NCI-H1436 treated with DMSO at 0.1 percent for 48 hours (cell line): ENCODE results near the gene TRPM2.
"Not testable (repeated sequence)": the region's sequence is repeated elsewhere in the genome, so short reads cannot be mapped to it uniquely, and the experiment has no call there.

Experiments used
- DNase-seq: peaks from one replicate; lab custom pipeline; 2025; lab: John Stamatoyannopoulos, UW

Gene TRPM2

DNA sequence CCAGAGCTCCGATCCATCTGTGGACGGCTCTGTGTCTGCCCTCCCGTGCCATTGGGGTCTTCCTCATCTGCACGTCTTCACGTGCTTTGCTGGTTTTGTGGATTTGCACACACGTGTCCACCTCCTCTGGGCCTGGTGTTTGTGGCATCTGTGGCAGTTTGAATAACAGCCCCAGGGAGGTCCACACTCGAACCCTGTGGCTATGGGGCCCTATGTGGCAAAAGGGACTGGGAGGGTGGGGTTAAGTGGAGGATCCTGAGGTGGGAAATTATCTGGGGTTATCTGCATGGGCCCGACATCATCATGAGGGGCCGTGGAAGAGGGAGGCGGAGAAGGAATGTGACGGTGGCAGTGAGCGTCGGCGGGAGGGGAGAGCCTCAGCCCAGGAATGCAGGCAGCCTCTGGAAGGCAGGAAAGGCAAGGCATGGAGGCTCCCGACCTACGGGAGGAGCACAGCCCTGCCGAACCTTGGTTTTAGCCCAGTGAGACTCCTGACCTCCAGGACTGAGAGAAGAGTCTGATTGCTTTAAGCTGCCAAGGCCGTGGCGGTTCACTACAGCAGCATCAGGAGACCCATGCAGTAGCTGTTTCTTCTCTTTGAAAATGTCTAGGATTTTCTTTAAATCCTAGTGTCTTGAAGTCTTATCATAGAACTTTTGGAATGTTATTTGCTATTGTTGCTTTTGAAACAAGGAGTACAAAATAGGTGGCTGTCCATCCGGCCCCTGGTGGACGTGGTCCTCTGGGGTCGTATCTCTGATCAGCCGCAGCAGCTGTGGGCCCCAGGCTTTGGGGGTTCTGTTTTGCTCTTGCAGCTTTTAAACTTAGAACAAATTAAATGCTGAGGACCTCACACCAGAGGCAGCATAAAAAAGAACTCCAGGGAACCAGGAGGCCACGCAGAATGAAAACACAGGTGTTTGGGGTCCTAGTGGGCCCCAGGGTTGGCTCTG is 61.9 kb downstream of the TRPM2 start:
- DNase-seq = no peak

DNA sequence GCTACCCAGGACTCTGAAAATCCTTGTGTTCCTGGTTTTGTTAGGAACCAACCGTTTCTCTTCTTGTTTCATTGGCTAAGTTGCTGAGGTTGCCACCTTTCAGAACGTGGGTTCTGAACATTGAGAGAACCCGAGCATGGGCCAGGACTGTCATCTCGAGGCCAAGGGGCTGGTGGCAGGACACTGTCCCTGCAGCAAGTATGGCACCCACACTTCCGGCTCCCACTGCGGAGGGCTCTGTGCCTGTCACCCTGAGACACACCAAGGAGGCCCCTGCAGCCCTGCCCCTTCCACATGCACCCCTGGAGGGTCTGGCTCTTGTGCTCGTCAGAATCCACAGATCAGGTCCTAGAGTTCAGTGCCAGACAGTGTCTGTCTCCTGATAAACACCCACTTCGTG is 62.8 kb downstream of the TRPM2 start:
- no peak for DNase-seq

GRCh38 chr21:44417621-44418107 is 64.2 kb downstream of the TRPM2 start:
- DNase-seq = not testable (repeated sequence)

DNA sequence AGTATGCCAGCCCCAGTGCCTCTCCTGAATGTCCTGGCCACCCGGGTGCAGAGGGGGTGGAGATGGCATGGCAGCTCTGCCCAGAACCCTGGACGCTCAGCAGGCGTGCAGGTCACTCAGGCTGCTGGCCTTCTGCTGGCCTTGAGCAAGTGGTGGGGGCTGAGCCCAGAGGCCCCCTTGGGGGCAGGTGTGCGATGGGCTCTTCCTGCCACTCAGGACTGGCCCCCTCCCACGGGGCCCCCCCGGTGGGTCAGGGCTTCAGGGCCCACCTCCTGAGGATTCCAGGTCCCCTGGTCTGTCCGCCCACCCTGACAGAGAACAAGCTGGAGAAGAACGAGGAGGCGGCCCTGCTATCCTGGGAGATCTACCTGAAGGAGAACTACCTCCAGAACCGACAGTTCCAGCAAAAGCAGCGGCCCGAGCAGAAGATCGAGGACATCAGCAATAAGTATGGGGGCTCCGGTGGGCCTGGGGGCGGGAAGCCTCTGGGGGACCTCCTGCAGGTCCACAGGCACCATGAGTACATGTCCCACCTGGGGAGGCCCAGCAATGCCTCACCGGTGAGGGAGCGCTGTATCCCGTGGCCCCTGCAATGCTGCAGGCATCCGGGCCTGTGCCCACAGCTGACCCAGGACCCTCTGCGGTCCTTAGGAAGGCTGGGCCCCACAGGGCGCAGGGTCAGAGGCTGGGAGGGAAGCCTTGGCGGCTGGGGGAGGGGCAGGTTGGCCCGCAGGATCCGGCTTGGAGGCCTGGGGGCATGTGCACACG is 64.9 kb downstream of the TRPM2 start:
- no peak for DNase-seq

DNA sequence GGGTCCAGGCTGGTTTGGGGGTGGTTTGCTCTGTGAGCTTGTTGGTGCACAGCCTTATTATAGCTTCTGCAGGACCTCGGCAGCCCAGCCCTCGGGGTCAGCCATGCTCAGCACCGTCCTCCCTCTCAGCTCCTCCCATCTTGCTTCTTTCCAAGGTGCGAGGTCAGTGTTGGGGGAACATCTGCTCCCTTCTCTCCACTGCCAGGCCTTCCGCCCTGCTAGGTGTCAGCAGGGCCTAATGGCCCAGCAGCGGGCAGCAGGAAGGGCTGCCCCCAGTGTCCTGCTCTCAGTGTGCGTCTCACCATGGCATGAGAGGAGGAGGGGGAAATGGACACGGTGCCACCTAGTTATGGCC is 65.4 kb downstream of the TRPM2 start:
- no peak for DNase-seq

GRCh38 chr21:44419679-44420078 is 66.3 kb downstream of the TRPM2 start:
- DNase-seq = no peak

DNA sequence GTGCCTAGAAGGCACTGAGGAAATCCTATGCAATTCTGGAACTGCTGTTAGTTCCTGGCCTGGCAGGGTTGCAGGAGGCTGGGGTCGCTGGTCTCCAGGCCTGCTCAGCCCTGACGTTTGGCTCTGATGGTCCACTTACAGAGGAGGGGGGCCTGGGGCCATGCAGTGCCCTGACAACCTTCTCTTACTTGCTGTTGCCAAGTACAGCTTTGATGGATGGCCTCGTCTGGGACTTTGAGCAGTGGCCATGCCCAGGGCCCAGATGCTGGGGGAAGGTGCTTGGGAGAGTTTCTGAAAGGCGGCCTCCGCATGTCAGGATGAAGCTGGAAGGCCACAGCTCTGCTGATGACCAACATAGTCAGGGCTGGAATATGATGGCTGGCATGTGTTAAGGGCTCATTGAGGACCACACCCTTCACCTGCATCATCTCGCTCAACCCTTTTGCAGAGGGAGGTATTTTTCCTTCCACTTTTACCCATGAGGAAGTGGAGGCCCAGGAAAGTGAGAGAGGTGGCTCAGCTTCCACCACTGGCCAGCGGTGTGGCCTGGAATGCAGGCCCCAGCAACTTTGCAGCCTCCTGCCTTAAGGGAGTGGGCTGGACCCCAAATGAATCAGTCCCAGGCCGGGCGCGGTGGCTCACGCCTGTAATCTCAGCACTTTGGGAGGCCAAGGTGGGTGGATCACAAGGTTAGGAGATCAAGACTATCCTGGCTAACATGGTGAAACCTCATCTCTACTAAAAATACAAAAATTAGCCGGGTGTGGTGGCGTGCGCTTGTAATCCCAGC is 67.2 kb downstream of the TRPM2 start:
- no peak for DNase-seq

GRCh38 chr21:44421901-44422840 is 68.8 kb downstream of the TRPM2 start:
- no peak for DNase-seq

DNA sequence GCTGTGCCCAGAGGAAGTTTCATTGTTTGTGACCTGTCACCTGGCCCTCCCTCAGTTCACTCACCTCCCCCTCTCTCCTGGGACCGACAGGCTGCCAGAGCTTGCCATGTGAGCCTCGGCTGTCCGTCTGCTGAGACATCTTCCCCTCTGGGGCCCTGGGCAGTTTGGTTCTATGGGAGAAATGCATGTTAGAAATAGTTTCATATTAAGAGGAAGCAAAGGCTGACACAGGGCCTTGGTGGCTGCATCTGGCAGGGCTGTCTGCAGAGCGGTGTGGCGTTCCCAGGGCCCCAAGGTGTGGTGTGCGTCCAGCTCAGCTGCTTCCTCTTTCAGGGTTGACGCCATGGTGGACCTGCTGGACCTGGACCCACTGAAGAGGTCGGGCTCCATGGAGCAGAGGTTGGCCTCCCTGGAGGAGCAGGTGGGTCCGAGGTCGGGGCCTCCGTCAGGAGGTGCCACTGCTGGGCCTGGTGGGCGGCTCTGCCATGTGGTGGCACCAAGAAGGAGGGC is 69.9 kb downstream of the TRPM2 start:
- DNase-seq = no peak

GRCh38 chr21:44423941-44424607 is 70.7 kb downstream of the TRPM2 start:
- no peak for DNase-seq

DNA sequence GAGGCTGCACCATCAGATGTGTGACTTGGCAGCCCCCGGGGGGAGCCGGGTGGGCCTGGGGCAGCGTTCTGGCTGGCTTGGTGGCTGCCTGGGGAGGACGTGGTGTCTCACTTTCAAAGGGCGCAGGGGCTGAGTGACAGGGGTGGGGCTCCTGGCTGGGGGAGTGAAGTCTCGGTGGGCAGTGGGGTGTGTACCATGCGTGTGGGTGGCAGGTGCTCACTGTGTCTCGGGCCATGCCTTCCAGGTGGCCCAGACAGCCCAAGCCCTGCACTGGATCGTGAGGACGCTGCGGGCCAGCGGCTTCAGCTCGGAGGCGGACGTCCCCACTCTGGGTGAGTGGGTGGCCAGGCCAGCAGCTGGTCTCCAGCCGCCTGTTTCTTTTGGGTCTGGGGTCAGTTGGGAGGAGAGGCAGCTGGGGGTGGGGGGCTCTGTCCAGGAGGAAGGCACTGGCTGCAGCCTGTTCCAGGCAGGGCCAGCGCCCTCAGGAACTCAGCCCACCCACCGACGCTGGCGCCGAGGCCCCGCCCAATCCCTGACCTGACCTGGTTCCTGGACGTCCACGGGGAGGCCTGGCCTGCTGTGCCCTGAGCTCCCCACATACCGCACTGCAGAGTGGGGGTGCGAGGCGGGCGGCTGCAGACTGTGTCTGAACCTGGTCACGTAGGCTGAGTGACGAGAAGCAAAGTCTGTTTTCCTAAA is 71.3 kb downstream of the TRPM2 start:
- DNase-seq = no peak

DNA sequence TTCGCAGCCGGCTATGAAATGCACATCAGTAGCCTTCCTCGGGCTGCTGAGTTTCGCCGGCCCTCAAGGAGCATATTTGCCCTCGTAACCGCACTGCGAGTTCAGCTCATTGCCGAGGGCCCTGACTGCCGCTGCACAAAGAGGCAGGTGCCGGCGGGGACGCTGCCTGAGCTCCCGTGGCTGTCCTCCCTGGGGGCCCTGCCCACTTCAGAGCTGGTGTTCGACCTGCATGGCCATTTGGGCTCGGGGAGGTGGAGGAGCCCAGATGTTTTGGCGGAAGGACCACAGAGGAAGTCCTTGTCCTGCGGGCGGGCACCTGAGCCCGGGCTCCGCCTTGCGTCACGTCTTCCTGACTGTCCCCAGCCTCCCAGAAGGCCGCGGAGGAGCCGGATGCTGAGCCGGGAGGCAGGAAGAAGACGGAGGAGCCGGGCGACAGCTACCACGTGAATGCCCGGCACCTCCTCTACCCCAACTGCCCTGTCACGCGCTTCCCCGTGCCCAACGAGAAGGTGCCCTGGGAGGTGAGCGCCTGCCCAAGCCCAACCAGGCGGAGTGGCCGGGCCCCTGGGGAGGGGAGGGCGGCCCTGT is 72.0 kb downstream of the TRPM2 start:
- no peak for DNase-seq

- DNase-seq = no peak
Observed at GRCh38 chr21:44425895-44426662, 72.7 kb downstream of the TRPM2 start.

DNA sequence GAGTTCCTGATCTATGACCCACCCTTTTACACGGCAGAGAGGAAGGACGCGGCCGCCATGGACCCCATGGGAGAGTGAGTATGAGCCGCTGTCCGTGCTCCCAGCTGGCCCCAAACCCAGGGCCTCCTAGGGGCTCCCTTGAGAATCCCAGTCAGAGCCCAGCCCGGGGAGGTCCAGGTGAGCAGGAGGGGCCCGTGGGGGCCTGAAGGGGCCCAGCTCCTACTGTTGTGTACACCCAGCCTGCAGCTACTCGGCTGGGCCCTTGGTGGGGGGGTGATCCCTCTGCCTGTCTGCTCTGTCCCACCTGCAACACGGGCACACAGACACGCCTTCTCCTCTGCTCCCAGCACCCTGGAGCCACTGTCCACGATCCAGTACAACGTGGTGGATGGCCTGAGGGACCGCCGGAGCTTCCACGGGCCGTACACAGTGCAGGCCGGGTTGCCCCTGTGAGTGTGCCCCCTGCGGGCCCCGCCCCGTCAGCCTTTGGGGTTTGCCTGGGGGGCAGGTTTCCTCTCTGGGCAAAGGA is 73.3 kb downstream of the TRPM2 start:
- DNase-seq = no peak

GRCh38 chr21:44427241-44428120 is 74.1 kb downstream of the TRPM2 start:
- DNase-seq = no peak

DNA sequence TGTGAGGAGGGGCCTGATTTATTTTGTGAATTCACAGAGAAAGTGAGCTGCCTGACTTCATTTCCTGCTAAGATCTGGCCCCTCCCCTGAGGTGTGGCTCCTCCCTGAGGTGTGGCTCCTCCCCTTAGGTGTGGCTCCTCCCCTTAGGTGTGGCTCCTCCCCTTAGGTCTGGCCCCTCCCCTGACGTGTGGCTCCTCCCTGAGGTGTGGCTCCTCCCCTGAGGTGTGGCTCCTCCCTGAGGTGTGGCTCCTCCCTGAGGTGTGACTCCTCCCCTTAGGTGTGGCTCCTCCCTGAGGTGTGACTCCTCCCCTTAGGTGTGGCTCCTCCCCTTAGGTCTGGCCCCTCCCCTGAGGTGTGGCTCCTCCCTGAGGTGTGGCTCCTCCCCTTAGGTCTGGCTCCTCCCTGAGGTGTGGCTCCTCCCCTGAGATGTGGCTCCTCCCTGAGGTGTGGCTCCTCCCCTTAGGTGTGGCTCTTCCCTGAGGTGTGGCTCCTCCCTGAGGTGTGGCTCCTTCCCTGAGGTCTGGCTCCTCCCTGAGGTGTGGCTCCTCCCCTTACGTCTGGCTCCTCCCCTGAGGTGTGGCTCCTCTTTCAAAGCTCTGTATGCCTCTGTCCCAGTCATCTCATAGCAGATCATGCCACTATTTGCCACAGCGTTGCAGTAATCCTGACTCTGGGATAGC is 75.0 kb downstream of the TRPM2 start:
- no peak for DNase-seq

DNA sequence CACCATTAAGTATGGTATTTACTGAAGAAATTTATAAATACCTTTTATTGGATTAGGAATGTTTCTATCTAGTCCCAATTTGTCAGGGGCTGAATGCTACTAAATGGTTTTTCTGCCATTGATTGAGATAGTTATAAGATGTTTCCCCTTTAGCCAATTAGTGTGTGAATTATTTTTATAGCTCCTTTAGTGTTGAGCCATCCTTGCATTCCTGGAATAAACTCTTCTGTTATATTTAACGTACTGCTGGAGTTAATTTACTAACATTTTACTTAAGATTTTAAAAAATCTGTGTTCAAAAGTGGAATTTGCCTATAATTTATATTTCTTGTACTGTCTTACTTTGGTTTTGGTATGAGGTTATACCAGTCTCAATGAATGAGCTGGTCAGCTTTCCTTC is 76.5 kb downstream of the TRPM2 start:
- no peak for DNase-seq
